ENCODE results near the gene ANKRD13D.
"Not testable (repeated sequence)": the region's sequence is repeated elsewhere in the genome, so short reads cannot be mapped to it uniquely, and the experiment has no call there.

The ANKRD13D gene

GRCh38 chr11:67316882-67317204 lies 27.7 kb downstream of the ANKRD13D start:
- in situ Hi-C loops (cut with HindIII; ENCODE audit: low sequenced_read_pairs) = no loop called here

GRCh38 chr11:67317205-67317887 lies 28.2 kb downstream of the ANKRD13D start:
- in situ Hi-C loops (cut with HindIII; ENCODE audit: low sequenced_read_pairs) = no loop called here

- in situ Hi-C loops (cut with HindIII; ENCODE audit: low sequenced_read_pairs) = no loop called here
Observed at GRCh38 chr11:67317888-67318555, 28.9 kb downstream of the ANKRD13D start.

GRCh38 chr11:67318876-67319275 lies 29.8 kb downstream of the ANKRD13D start:
- in situ Hi-C loops (cut with HindIII; ENCODE audit: low sequenced_read_pairs) = not testable (repeated sequence)

GRCh38 chr11:67320011-67320410 lies 30.9 kb downstream of the ANKRD13D start:
- in situ Hi-C loops (cut with HindIII; ENCODE audit: low sequenced_read_pairs) = no loop called here

- in situ Hi-C loops (cut with HindIII; ENCODE audit: low sequenced_read_pairs) = no loop called here
Observed at GRCh38 chr11:67320691-67321090, 31.6 kb downstream of the ANKRD13D start.

GRCh38 chr11:67321313-67321871 lies 32.3 kb downstream of the ANKRD13D start:
- in situ Hi-C loops (cut with HindIII; ENCODE audit: low sequenced_read_pairs) = no loop called here

- in situ Hi-C loops (cut with HindIII; ENCODE audit: low sequenced_read_pairs) = no loop called here
Observed at GRCh38 chr11:67322049-67322448, 32.9 kb downstream of the ANKRD13D start.

- in situ Hi-C loops (cut with HindIII; ENCODE audit: low sequenced_read_pairs) = no loop called here
Observed at GRCh38 chr11:67323526-67323925, 34.4 kb downstream of the ANKRD13D start.

- in situ Hi-C loops (cut with HindIII; ENCODE audit: low sequenced_read_pairs) = loop anchor here (25.0 kb wide), 2 partner anchors 95 to 195 kb away; no protein-coding TSS in a partner anchor
Observed at GRCh38 chr11:67332081-67332691, 43.1 kb downstream of the ANKRD13D start.

- in situ Hi-C loops (cut with HindIII; ENCODE audit: low sequenced_read_pairs) = loop anchor here (25.0 kb wide), 2 partner anchors 100 to 200 kb away; no protein-coding TSS in a partner anchor
Observed at GRCh38 chr11:67337257-67337656, 48.2 kb downstream of the ANKRD13D start.

GRCh38 chr11:67344264-67344663 lies 55.2 kb downstream of the ANKRD13D start:
- in situ Hi-C loops (cut with HindIII; ENCODE audit: low sequenced_read_pairs) = loop anchor here (25.0 kb wide), 2 partner anchors 107 to 207 kb away; no protein-coding TSS in a partner anchor

- in situ Hi-C loops (cut with HindIII; ENCODE audit: low sequenced_read_pairs) = loop anchor here (25.0 kb wide), 2 partner anchors 108 to 208 kb away; no protein-coding TSS in a partner anchor
Observed at GRCh38 chr11:67345247-67345919, 56.3 kb downstream of the ANKRD13D start.

GRCh38 chr11:67345920-67346819 lies 57.1 kb downstream of the ANKRD13D start:
- in situ Hi-C loops (cut with HindIII; ENCODE audit: low sequenced_read_pairs) = loop anchor here (25.0 kb wide), 2 partner anchors 109 to 209 kb away; no protein-coding TSS in a partner anchor

GRCh38 chr11:67347964-67348749 lies 59.1 kb downstream of the ANKRD13D start:
- in situ Hi-C loops (cut with HindIII; ENCODE audit: low sequenced_read_pairs) = loop anchor here (25.0 kb wide), 2 partner anchors 111 to 211 kb away; no protein-coding TSS in a partner anchor

GRCh38 chr11:67349036-67349435 lies 59.9 kb downstream of the ANKRD13D start:
- in situ Hi-C loops (cut with HindIII; ENCODE audit: low sequenced_read_pairs) = loop anchor here (25.0 kb wide), 2 partner anchors 112 to 212 kb away; no protein-coding TSS in a partner anchor

- in situ Hi-C loops (cut with HindIII; ENCODE audit: low sequenced_read_pairs) = loop anchor here (25.0 kb wide), 2 partner anchors 112 to 212 kb away; no protein-coding TSS in a partner anchor
Observed at GRCh38 chr11:67349457-67349856, 60.4 kb downstream of the ANKRD13D start.

GRCh38 chr11:67349928-67350465 lies 60.9 kb downstream of the ANKRD13D start:
- in situ Hi-C loops (cut with HindIII; ENCODE audit: low sequenced_read_pairs) = loop anchor here (25.0 kb wide), 2 partner anchors 113 to 213 kb away; no protein-coding TSS in a partner anchor
